Bone marrow (tissue), 2 donors: ENCODE data around the gene PSME4.
A peak's percentile ranks its signal among the peaks of the same experiment; 100 is the strongest.
"Not testable (repeated sequence)": the region's sequence is repeated elsewhere in the genome, so short reads cannot be mapped to it uniquely, and the experiment has no call there.

Experiments
- DNase-seq, 2 donors: peaks; one replicate each; lab custom pipeline; 2025; lab: John Stamatoyannopoulos, UW

Gene PSME4

GRCh38 chr2:53961478-53962216, 9.1 kb downstream of the PSME4 start:
- DNase-seq: not testable (repeated sequence)

- no peak for DNase-seq
These were observed 10.3 kb downstream of the PSME4 start for GRCh38 chr2:53960476-53960875.

- no peak for DNase-seq
These were observed 12.3 kb downstream of the PSME4 start for GRCh38 chr2:53958443-53958842.

- DNase-seq: no peak
These were observed 18.3 kb downstream of the PSME4 start for GRCh38 chr2:53952519-53952918.

GRCh38 chr2:53949457-53949856, 21.3 kb downstream of the PSME4 start:
- no peak for DNase-seq

- DNase-seq: no peak
These were observed 25.3 kb downstream of the PSME4 start for GRCh38 chr2:53945538-53945937.

GRCh38 chr2:53944542-53944941, 26.3 kb downstream of the PSME4 start:
- no peak for DNase-seq

GRCh38 chr2:53942280-53942679, 28.5 kb downstream of the PSME4 start:
- no peak for DNase-seq

- DNase-seq: no peak
These were observed 29.0 kb downstream of the PSME4 start for GRCh38 chr2:53941749-53942148.

- DNase-seq: no peak
These were observed 31.1 kb downstream of the PSME4 start for GRCh38 chr2:53939656-53940055.

- no peak for DNase-seq
These were observed 31.9 kb downstream of the PSME4 start for GRCh38 chr2:53938904-53939303.

- DNase-seq: no peak
These were observed 37.5 kb downstream of the PSME4 start for GRCh38 chr2:53933329-53933728.

- DNase-seq: not testable (repeated sequence)
These were observed 44.5 kb downstream of the PSME4 start for GRCh38 chr2:53926321-53926720.

- peak in 1 of 2 donors; percentile 68 for DNase-seq
These were observed 57.1 kb downstream of the PSME4 start for GRCh38 chr2:53913721-53914120.

- DNase-seq: no peak
These were observed 59.2 kb downstream of the PSME4 start for GRCh38 chr2:53911434-53912189.

- DNase-seq: no peak
These were observed 63.2 kb downstream of the PSME4 start for GRCh38 chr2:53907582-53907981.

GRCh38 chr2:53905396-53905795, 65.4 kb downstream of the PSME4 start:
- DNase-seq: no peak

- DNase-seq: no peak
These were observed 67.8 kb downstream of the PSME4 start for GRCh38 chr2:53903011-53903410.

- no peak for DNase-seq
These were observed 69.6 kb downstream of the PSME4 start for GRCh38 chr2:53901192-53901591.

GRCh38 chr2:53896864-53897263, 73.9 kb downstream of the PSME4 start:
- DNase-seq: no peak

- DNase-seq: no peak
These were observed 84.2 kb downstream of the PSME4 start for GRCh38 chr2:53886406-53887280.

- DNase-seq: no peak
These were observed 85.9 kb downstream of the PSME4 start for GRCh38 chr2:53884883-53885282.
